K562 (cell line): ENCODE results near the gene WTAP.

Experiments
- EGR1 ChIP-seq: fragments of 450-650 bp; conservative IDR thresholded peaks from 2 replicates; pipeline ENCODE4 v1.6.1; 2017; ENCODE audit warnings: mild to moderate bottlenecking
- EWSR1 ChIP-seq: fragments of 450-650 bp; IDR thresholded peaks from 2 replicates; pipeline ENCODE4 v1.6.1; 2018; ENCODE audit warnings: borderline replicate concordance, mild to moderate bottlenecking, low read depth, moderate library complexity; ENCODE audit not compliant: partially characterized antibody
- HBP1 ChIP-seq: fragments of 450-650 bp; formaldehyde crosslinking; IDR thresholded peaks from 2 replicates; pipeline ENCODE4 v1.4.0; 2022; ENCODE audit warnings: missing genetic modification characterization
- NRF1 ChIP-seq, 2 experiments: fragments of 450-650 bp; IDR thresholded peaks in 1 of 2; conservative IDR thresholded peaks in 1 of 2; 2 replicates each; pipeline ENCODE4 v1.6.1; 2014; ENCODE audit warnings: mild to moderate bottlenecking in 2 of 2
- TAL1 ChIP-seq: fragments of 450-650 bp; IDR thresholded peaks from 2 replicates; pipeline ENCODE4 v1.6.1; 2016; ENCODE audit warnings: mild to moderate bottlenecking
- ZNF324 ChIP-seq: fragments of 250-450 bp; sonication (Bioruptor Pico); IDR thresholded peaks from 2 replicates; pipeline ENCODE4 v1.4.0; 2020; ENCODE audit warnings: mild to moderate bottlenecking
- ZZZ3 ChIP-seq: fragments of 450-650 bp; IDR thresholded peaks from 2 replicates; pipeline ENCODE4 v1.6.1; 2016; ENCODE audit warnings: antibody characterized with exemption, mild to moderate bottlenecking, moderate library complexity

- TF ChIP-seq TAL1 (no peak), ZNF324 (CRISPR knock-in tag) (no peak), HBP1 (CRISPR knock-in tag) (no peak), NRF1 (conservative IDR thresholded peaks at IDR 0.05 in 1 of 2, IDR thresholded peaks at IDR 0.05 in 1 of 2) (no peak), ZZZ3 (no peak), EGR1 (peak; percentile 85), EWSR1 (no peak)
Measured at GRCh38 chr6:159726255-159726917, 920 bp upstream of the WTAP start.
